ENCODE results near the gene CHD6.

- TF ChIP-seq EZH2 (IDR thresholded peaks at IDR 0.05; ENCODE audit: borderline replicate concordance, low read length) (no peak), CTCF (conservative IDR thresholded peaks at IDR 0.05 in 1 of 2, IDR thresholded peaks at IDR 0.05 in 1 of 2; ENCODE audit: extremely low read depth in 1 of 2, insufficient read depth in 1 of 2, low read depth in 1 of 2, low read length in 2 of 2) (no peak)
Observed at GRCh38 chr20:41418739-41419293, 199.4 kb downstream of the CHD6 start.

Data from mammary epithelial cell (primary cell).